Fibroblast of mammary gland (primary cell): ENCODE measurements around the gene HAGH.

Source experiments
- DNase-seq: peaks from one replicate; pipeline ENCODE4 v3.0.0-alpha.2; 2010; ENCODE audit warnings: low read depth
- H3K4me3 ChIP-seq: 2 replicates; pipeline ENCODE4 v1.5.1; 2011; ENCODE audit warnings: low read depth, mild to moderate bottlenecking, low read length, moderate library complexity; ENCODE audit not compliant: control insufficient read depth
- TF ChIP-seq, protein P1 (sequence below): conservative IDR thresholded peaks from 2 replicates; pipeline ENCODE4 v1.5.1; 2011; ENCODE audit warnings: low read depth, low read length, inconsistent platforms; ENCODE audit not compliant: control insufficient read depth, insufficient read depth

The HAGH gene

DNA sequence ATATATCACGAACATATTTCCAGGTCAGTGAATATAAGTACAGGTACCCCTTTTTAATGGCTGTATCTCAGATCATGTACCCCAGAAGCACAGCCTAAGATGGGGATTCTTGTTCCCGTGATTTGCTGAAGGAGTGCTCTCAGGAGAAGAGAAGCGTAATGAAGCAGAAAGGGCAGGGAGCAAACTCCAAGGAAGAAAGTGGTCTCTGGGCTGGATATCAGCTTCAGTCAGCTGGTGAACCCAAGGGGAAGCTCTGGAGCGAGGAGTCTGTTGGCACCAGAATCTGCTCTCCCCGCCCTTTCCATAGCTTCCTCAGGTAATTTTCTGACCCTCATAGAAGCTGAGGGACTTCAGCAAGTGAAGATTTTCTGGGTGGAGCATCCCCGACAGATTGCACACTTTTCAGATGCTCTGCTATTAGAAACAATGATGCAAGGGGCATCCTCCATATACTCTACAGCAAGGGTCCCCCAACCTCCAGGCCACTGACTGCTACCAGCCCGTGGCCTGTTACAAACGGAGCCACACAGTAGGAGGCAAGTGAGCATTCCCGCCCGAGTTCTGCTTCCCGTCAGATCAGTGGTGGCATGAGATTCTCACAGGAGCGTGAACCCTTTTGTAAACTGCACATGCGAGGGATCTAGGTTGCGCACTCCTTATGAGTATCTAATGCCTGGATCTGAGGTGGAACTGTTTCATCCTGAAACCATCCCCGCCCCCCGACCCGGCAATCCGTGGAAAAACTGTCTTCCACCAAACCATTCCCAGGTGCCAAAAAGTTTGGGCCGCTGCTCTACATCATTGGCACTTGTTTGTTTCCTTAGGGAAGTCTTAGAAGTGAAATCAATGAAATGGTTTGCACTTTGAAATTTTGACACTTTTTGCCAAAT lies 4.8 kb upstream of the HAGH start:
- TF ChIP-seq, protein P1, sequence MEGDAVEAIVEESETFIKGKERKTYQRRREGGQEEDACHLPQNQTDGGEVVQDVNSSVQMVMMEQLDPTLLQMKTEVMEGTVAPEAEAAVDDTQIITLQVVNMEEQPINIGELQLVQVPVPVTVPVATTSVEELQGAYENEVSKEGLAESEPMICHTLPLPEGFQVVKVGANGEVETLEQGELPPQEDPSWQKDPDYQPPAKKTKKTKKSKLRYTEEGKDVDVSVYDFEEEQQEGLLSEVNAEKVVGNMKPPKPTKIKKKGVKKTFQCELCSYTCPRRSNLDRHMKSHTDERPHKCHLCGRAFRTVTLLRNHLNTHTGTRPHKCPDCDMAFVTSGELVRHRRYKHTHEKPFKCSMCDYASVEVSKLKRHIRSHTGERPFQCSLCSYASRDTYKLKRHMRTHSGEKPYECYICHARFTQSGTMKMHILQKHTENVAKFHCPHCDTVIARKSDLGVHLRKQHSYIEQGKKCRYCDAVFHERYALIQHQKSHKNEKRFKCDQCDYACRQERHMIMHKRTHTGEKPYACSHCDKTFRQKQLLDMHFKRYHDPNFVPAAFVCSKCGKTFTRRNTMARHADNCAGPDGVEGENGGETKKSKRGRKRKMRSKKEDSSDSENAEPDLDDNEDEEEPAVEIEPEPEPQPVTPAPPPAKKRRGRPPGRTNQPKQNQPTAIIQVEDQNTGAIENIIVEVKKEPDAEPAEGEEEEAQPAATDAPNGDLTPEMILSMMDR = no peak
- no peak overlapping the region for H3K4me3 ChIP-seq
- no peak for DNase-seq

DNA sequence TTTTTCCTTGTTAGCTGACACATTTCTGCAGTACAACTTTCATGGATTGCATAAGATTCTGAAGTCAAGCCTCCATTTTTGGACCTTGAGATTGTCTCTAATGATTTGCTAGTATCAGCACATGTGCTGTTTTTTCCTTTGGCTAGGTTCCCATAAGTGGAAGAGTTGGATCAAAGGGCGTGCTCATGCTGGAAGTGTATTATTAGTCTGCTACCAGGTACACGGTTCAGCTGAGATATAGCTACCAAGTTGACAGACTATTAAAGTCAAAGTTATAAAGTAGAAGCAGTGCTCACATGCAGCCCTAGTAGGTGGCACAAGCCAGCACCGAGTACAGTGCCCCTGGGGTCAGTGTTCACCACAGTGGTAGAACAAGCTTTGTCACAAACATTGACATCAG lies 3.6 kb upstream of the HAGH start:
- no peak for DNase-seq
- TF ChIP-seq, protein P1 = no peak
- H3K4me3 ChIP-seq = no peak overlapping the region

DNA sequence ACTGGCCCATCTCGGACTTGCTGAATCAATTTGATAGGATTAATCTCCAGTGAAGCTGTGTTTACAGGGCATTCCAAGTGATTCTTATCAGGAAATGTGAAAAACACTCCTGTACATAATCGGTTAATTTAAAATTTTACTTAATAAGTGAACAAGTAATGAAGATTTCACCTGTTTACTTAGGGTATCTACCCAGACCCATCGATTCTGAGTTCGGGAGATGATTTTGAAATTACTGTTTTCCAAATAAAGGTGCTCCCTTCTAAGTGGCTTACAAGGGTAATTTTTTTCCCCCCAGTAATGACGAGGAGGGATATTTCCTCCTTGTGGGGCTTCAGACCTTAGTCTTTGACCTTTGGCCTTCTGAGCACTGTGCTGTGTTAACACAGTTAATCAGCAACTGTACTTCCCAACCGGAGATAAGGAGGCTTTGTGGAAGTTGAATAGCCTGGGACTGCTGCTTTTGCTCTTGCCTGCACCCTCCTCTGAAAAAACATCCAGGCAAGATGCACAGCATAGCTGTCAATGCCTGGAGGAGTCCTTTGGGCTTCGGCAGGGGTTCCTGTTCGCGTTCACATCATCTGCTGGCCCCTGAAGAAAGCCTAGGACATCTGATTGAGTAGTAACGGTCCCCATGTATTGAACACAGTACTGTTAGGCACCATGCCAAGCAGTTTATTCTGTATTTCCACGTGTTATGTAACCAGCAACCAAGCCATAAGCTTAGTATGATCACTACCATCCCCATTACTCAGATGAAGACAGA lies 2.2 kb upstream of the HAGH start:
- TF ChIP-seq, protein P1 = no peak
- DNase-seq = no peak
- peak overlapping the region; percentile 96 for H3K4me3 ChIP-seq

DNA sequence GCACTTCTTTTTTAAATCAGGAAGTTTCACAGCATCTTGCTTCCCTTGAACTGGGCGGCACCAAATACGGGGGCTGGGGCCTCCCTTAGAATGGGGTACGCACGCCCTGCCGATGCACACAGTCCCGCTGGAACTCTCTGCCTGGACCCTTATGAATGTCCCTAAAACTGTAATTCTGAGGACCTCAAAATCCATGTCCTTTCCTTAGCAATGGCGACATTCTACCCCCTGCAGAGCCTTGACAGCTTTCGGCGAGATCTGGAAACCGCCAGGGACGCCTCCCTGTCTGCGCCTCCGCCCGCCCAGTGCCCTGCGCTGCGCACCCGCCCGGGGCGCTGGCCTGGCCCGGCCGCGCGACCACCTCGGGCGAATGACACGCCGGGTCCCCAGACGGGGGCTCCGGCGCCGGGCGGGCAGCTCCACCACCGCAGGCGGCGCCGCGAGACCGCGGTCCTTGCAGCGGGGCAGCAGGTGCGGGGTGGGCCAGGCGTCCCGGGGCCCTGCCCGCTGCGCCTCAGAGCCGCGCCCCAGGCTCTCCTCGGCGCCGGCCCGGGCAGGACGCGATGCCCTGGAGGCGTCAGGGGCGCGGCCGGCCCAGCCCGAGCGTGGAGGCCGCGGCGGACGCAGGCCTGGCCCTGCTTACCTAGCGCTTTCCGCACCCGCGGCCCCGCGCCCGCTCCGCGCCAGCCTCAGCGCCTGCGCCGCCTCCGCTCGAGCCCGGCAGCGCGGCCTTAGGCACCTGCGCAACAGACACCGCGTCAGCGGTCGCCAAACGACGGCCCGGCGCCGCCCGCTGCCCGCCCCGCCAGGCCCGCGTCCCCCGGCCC lies 548 bp downstream of the HAGH start:
- H3K4me3 ChIP-seq = peak overlapping the region; percentile 43
- TF ChIP-seq, protein P1 = no peak
- peak; percentile 43 for DNase-seq

DNA sequence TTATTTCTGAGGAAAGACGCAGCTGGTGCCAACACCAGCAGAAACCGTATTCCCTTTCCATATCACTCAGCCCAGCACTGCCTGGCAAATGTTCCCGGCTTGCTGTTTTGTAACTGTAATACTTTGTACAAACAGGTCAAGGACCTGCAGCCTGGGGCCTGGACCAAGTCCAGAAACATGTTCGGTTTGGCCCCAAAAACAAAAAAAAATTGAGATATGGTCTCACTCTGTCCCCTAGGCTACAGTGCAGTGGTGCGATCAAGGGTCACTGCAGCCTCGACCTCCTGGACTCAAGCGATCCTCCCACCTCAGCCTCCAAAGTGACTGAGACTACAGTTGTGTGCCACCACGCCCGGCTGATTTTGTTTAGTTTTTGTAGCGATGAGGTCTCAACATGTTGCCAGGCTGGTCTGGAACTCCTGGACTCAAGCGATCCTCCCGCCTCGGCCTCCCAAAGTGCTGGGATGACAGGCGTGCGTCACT lies 1.2 kb downstream of the HAGH start:
- H3K4me3 ChIP-seq = peak overlapping the region; percentile 43
- no peak for DNase-seq
- TF ChIP-seq, protein P1 = no peak

DNA sequence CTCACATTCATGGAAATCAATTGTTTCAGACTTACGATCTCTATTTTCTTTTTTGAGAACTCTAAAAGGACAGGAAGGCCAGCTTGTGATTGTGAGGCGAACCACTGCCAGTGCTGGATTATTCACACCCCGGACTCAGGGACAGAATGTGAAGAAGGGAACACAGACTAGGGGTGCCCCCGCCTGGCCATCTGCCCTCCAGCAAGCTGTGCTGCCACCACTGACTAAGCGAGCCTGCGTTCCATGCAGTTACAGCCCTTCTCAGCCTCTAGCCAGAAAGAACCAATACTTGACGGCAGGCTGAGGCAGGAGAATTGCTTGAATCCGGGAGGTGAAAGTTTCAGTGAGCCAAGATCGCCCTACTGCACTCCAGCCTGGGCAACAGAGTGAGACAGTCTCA lies 2.8 kb downstream of the HAGH start:
- TF ChIP-seq, protein P1 = no peak
- no peak overlapping the region for H3K4me3 ChIP-seq
- DNase-seq = peak; percentile 35
